ENCODE results near the gene GRIP2. TPM values are rescaled to one million over a fixed set of nuclear protein-coding genes. Genes with fewer than 3 reads are reported as not detected.

The GRIP2 gene
- total and polyA plus RNA-seq, 2 donors (not counting 1 experiment from before 2014, with no cell fraction given) = under 0.01 to 0.87 TPM

DNA sequence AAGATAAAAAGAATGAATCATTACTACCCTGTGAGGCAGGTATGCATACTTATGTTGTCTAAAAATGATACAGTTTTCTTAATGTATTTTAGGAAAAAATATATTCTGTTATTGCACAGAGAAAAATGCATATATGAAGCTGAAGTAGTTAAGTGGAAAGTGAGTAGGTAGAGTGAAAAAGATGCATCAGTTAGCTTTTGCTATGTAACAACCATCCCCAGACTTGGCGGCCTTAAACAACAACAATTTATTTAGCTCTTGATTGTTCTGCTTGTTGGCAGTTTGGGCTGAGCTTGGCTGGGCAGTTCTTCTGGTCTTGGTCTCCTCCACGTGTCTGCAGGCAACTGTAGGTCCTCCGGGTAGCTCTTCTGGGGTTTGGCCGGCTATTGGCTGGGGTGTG, 92.1 kb downstream of the GRIP2 start:
- Histone ChIP-seq H2AFZ (ENCODE audit: low read length) (no peak overlapping the region), H3K4me3 (replicated peaks in 1 of 4; ENCODE audit: control extremely low read depth in 1 of 4, insufficient read depth in 1 of 4, low read depth in 3 of 4, low read length in 4 of 4) (no peak overlapping the region), H3K79me2 (ENCODE audit: control insufficient read depth, insufficient read depth, low read length) (no peaks in the 10 kb centered on the region), H3K27me3 (ENCODE audit: control insufficient read depth, insufficient read depth, low read length) (no peaks in the 10 kb centered on the region), H3K9me3 (ENCODE audit: control insufficient read depth, insufficient read depth, low read depth, low read length) (no peaks in the 10 kb centered on the region), H4K20me1 (ENCODE audit: control insufficient read depth, extremely low read depth, insufficient read depth, low read length) (no peaks in the 10 kb centered on the region), H3K4me2 (ENCODE audit: extremely low read depth, insufficient read depth, low read length) (no peak overlapping the region), H3K4me1 (ENCODE audit: control insufficient read depth, extremely low read depth, insufficient read depth, low read length) (peaks cover 15% of the 10 kb centered on the region), H3K36me3 (ENCODE audit: control insufficient read depth, insufficient read depth, low read length) (peaks cover 15% of the 10 kb centered on the region), H3K27ac (ENCODE audit: insufficient read depth, low read length) (no peak overlapping the region), H3K9ac (ENCODE audit: insufficient read depth, low read length) (no peak overlapping the region)
- TF ChIP-seq, protein P1, sequence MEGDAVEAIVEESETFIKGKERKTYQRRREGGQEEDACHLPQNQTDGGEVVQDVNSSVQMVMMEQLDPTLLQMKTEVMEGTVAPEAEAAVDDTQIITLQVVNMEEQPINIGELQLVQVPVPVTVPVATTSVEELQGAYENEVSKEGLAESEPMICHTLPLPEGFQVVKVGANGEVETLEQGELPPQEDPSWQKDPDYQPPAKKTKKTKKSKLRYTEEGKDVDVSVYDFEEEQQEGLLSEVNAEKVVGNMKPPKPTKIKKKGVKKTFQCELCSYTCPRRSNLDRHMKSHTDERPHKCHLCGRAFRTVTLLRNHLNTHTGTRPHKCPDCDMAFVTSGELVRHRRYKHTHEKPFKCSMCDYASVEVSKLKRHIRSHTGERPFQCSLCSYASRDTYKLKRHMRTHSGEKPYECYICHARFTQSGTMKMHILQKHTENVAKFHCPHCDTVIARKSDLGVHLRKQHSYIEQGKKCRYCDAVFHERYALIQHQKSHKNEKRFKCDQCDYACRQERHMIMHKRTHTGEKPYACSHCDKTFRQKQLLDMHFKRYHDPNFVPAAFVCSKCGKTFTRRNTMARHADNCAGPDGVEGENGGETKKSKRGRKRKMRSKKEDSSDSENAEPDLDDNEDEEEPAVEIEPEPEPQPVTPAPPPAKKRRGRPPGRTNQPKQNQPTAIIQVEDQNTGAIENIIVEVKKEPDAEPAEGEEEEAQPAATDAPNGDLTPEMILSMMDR (conservative IDR thresholded peaks at IDR 0.05 in 1 of 2, IDR thresholded peaks at IDR 0.05 in 1 of 2; ENCODE audit: low read depth in 1 of 2, low read length in 2 of 2) = no peak
- no peak for TF ChIP-seq EZH2 (IDR thresholded peaks at IDR 0.05; ENCODE audit: low read length, missing control alignments)
- DNase-seq (ENCODE audit: low read depth in 2 of 2) = no peak

DNA sequence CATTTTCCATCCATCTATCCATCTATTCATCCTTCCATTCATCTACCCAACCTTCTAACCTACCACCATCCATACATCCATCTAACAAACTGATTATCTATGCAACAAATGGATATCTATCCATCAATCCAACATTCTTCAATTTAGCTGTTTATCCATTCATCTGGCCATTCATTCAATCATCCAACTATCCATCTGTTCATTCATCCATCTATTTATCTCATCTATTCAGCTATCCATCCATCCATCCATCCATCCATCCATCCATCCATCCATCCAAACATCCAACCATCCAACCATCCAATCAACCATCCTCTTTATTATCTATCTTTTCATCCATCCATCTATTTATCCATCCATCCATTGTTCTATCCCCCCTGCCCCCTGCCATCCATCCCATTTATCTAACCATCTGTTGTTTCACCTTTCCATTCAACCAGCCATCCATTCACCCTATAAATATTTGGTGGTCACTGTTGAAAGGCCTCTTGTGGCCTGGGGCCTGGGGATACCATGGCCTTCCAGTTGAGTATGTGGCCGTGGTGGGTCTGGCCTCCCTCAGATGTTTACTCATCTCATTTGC, 93.1 kb downstream of the GRIP2 start:
- no peaks in the 10 kb centered on the region for H4K20me1 ChIP-seq (ENCODE audit: control insufficient read depth, extremely low read depth, insufficient read depth, low read length)
- H3K79me2 ChIP-seq (ENCODE audit: control insufficient read depth, insufficient read depth, low read length) = no peaks in the 10 kb centered on the region
- H3K27ac ChIP-seq (ENCODE audit: insufficient read depth, low read length) = no peak overlapping the region
- H3K4me3 ChIP-seq (replicated peaks in 1 of 4; ENCODE audit: control extremely low read depth in 1 of 4, insufficient read depth in 1 of 4, low read depth in 3 of 4, low read length in 4 of 4) = no peak overlapping the region
- H2AFZ ChIP-seq (ENCODE audit: low read length) = no peak overlapping the region
- no peak overlapping the region for H3K4me2 ChIP-seq (ENCODE audit: extremely low read depth, insufficient read depth, low read length)
- peaks cover 15% of the 10 kb centered on the region for H3K36me3 ChIP-seq (ENCODE audit: control insufficient read depth, insufficient read depth, low read length)
- H3K4me1 ChIP-seq (ENCODE audit: control insufficient read depth, extremely low read depth, insufficient read depth, low read length) = peaks cover 8% of the 10 kb centered on the region
- no peaks in the 10 kb centered on the region for H3K9me3 ChIP-seq (ENCODE audit: control insufficient read depth, insufficient read depth, low read depth, low read length)
- TF ChIP-seq, protein P1 (conservative IDR thresholded peaks at IDR 0.05 in 1 of 2, IDR thresholded peaks at IDR 0.05 in 1 of 2; ENCODE audit: low read depth in 1 of 2, low read length in 2 of 2) = no peak
- no peak for TF ChIP-seq EZH2 (IDR thresholded peaks at IDR 0.05; ENCODE audit: low read length, missing control alignments)
- H3K27me3 ChIP-seq (ENCODE audit: control insufficient read depth, insufficient read depth, low read length) = no peaks in the 10 kb centered on the region
- H3K9ac ChIP-seq (ENCODE audit: insufficient read depth, low read length) = no peak overlapping the region
- no peak for DNase-seq (ENCODE audit: low read depth in 2 of 2)

DNA sequence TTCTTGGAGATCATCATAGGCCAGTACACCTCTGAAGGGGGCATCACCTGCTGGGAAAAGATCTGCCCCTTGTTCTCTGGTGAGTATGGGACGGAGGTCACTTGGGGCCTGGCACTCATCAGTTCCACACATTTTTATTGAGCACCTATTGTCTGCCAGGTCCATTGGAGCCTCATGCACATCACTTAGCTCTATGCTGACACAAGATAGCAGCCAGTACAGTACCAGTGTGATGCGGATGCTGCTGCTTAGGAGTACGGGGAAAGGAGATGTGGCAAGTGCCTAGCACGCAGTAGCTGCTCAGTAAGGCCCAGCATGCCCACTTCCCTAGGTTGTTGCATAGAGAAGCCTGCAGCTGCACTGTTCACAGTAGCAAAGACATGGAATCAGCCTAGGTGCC, 94.4 kb downstream of the GRIP2 start:
- no peak for TF ChIP-seq EZH2 (IDR thresholded peaks at IDR 0.05; ENCODE audit: low read length, missing control alignments)
- TF ChIP-seq, protein P1 (conservative IDR thresholded peaks at IDR 0.05 in 1 of 2, IDR thresholded peaks at IDR 0.05 in 1 of 2; ENCODE audit: low read depth in 1 of 2, low read length in 2 of 2) = no peak
- H3K36me3 ChIP-seq (ENCODE audit: control insufficient read depth, insufficient read depth, low read length) = peaks cover 12% of the 10 kb centered on the region

More for the DNA sequence above, 94.4 kb downstream of the GRIP2 start:
- no peak overlapping the region for H3K9ac ChIP-seq (ENCODE audit: insufficient read depth, low read length)
- H2AFZ ChIP-seq (ENCODE audit: low read length) = no peak overlapping the region
- no peaks in the 10 kb centered on the region for H3K79me2 ChIP-seq (ENCODE audit: control insufficient read depth, insufficient read depth, low read length)
- no peak overlapping the region for H3K27ac ChIP-seq (ENCODE audit: insufficient read depth, low read length)
- H3K4me2 ChIP-seq (ENCODE audit: extremely low read depth, insufficient read depth, low read length) = no peak overlapping the region
- no peaks in the 10 kb centered on the region for H3K9me3 ChIP-seq (ENCODE audit: control insufficient read depth, insufficient read depth, low read depth, low read length)
- peaks cover 5% of the 10 kb centered on the region for H3K4me1 ChIP-seq (ENCODE audit: control insufficient read depth, extremely low read depth, insufficient read depth, low read length)
- no peaks in the 10 kb centered on the region for H4K20me1 ChIP-seq (ENCODE audit: control insufficient read depth, extremely low read depth, insufficient read depth, low read length)
- no peak overlapping the region for H3K4me3 ChIP-seq (replicated peaks in 1 of 4; ENCODE audit: control extremely low read depth in 1 of 4, insufficient read depth in 1 of 4, low read depth in 3 of 4, low read length in 4 of 4)
- H3K27me3 ChIP-seq (ENCODE audit: control insufficient read depth, insufficient read depth, low read length) = no peaks in the 10 kb centered on the region
- no peak for DNase-seq (ENCODE audit: low read depth in 2 of 2)
